ENCODE results near the gene RSAD2.

GRCh38 chr2:6920743-6921064, 43.1 kb downstream of the RSAD2 start:
- no peak for TF ChIP-seq EZH2 (IDR thresholded peaks at IDR 0.05; ENCODE audit: low read length)
- TF ChIP-seq CTCF (optimal IDR thresholded peaks at IDR 0.05 in 1 of 3, IDR thresholded peaks at IDR 0.05 in 1 of 3, conservative IDR thresholded peaks at IDR 0.05 in 1 of 3; ENCODE audit: extremely low read depth in 1 of 3, insufficient read depth in 2 of 3, low read length in 3 of 3) = no peak

Measured in keratinocyte (primary cell).